ENCODE data around the gene INPP5A.

The INPP5A gene

GRCh38 chr10:132706701-132707100 is 169.1 kb downstream of the INPP5A start:
- Histone ChIP-seq H3K4me2 (ENCODE audit: low read length) (no peak overlapping the region), H3K9me2 (replicated peaks; ENCODE audit: control insufficient read depth, low read length) (no peaks in the 10 kb centered on the region), H3K79me2 (ENCODE audit: control insufficient read depth, low read length) (no peaks in the 10 kb centered on the region), H3K36me3 (ENCODE audit: control insufficient read depth, low read length) (no peaks in the 10 kb centered on the region), H3K27me3 (ENCODE audit: control insufficient read depth, low read length) (no peaks in the 10 kb centered on the region), H3K4me3 (ENCODE audit: low read length) (no peak overlapping the region), H3K27ac (ENCODE audit: low read depth, low read length) (no peak overlapping the region), H3K9me3 (ENCODE audit: control insufficient read depth, insufficient read depth, low read length) (peaks cover 26% of the 10 kb centered on the region; the same call in 1 of the 2 replicates), H3K4me1 (ENCODE audit: control insufficient read depth, low read length) (no peaks in the 10 kb centered on the region), H4K20me1 (ENCODE audit: control insufficient read depth, insufficient read depth, low read depth, low read length) (no peaks in the 10 kb centered on the region), H3F3A (ENCODE audit: control insufficient read depth, insufficient read depth) (no peaks in the 10 kb centered on the region)
- TF ChIP-seq CTCF (IDR thresholded peaks at IDR 0.05; ENCODE audit: low read depth, low read length, poor library complexity, severe bottlenecking) = no peak
- TF ChIP-seq EZH2phosphoT487 (IDR thresholded peaks at IDR 0.05; ENCODE audit: borderline replicate concordance, low read length) = no peak

- Histone ChIP-seq H3K27ac (ENCODE audit: low read depth, low read length) (no peak overlapping the region), H3K9me2 (replicated peaks; ENCODE audit: control insufficient read depth, low read length) (no peaks in the 10 kb centered on the region), H3K36me3 (ENCODE audit: control insufficient read depth, low read length) (no peaks in the 10 kb centered on the region), H3K27me3 (ENCODE audit: control insufficient read depth, low read length) (no peaks in the 10 kb centered on the region), H3K4me1 (ENCODE audit: control insufficient read depth, low read length) (no peaks in the 10 kb centered on the region), H3K4me2 (ENCODE audit: low read length) (no peak overlapping the region), H3K4me3 (ENCODE audit: low read length) (no peak overlapping the region), H4K20me1 (ENCODE audit: control insufficient read depth, insufficient read depth, low read depth, low read length) (no peaks in the 10 kb centered on the region), H3K9me3 (ENCODE audit: control insufficient read depth, insufficient read depth, low read length) (peaks cover 31% of the 10 kb centered on the region; the same call in 1 of the 2 replicates), H3F3A (ENCODE audit: control insufficient read depth, insufficient read depth) (no peaks in the 10 kb centered on the region), H3K79me2 (ENCODE audit: control insufficient read depth, low read length) (no peaks in the 10 kb centered on the region)
- TF ChIP-seq CTCF (IDR thresholded peaks at IDR 0.05; ENCODE audit: low read depth, low read length, poor library complexity, severe bottlenecking) (no peak), EZH2phosphoT487 (IDR thresholded peaks at IDR 0.05; ENCODE audit: borderline replicate concordance, low read length) (no peak)
These were observed 169.7 kb downstream of the INPP5A start for GRCh38 chr10:132707121-132707775.

- H3K4me2 ChIP-seq (ENCODE audit: low read length) = no peak overlapping the region
- H4K20me1 ChIP-seq (ENCODE audit: control insufficient read depth, insufficient read depth, low read depth, low read length) = no peaks in the 10 kb centered on the region
- no peaks in the 10 kb centered on the region for H3F3A ChIP-seq (ENCODE audit: control insufficient read depth, insufficient read depth)
- peaks cover 35% of the 10 kb centered on the region; the same call in 1 of the 2 replicates for H3K9me3 ChIP-seq (ENCODE audit: control insufficient read depth, insufficient read depth, low read length)
- H3K4me3 ChIP-seq (ENCODE audit: low read length) = no peak overlapping the region
- no peaks in the 10 kb centered on the region for H3K36me3 ChIP-seq (ENCODE audit: control insufficient read depth, low read length)
- no peaks in the 10 kb centered on the region for H3K9me2 ChIP-seq (replicated peaks; ENCODE audit: control insufficient read depth, low read length)
- H3K27ac ChIP-seq (ENCODE audit: low read depth, low read length) = no peak overlapping the region
- no peaks in the 10 kb centered on the region for H3K27me3 ChIP-seq (ENCODE audit: control insufficient read depth, low read length)
- H3K79me2 ChIP-seq (ENCODE audit: control insufficient read depth, low read length) = no peaks in the 10 kb centered on the region
- TF ChIP-seq EZH2phosphoT487 (IDR thresholded peaks at IDR 0.05; ENCODE audit: borderline replicate concordance, low read length) (no peak), CTCF (IDR thresholded peaks at IDR 0.05; ENCODE audit: low read depth, low read length, poor library complexity, severe bottlenecking) (no peak)
- no peaks in the 10 kb centered on the region for H3K4me1 ChIP-seq (ENCODE audit: control insufficient read depth, low read length)
These were observed 170.2 kb downstream of the INPP5A start for GRCh38 chr10:132707776-132708171.

All from DOHH2 (cell line).